ENCODE data around the gene CADM2.

The CADM2 gene

DNA sequence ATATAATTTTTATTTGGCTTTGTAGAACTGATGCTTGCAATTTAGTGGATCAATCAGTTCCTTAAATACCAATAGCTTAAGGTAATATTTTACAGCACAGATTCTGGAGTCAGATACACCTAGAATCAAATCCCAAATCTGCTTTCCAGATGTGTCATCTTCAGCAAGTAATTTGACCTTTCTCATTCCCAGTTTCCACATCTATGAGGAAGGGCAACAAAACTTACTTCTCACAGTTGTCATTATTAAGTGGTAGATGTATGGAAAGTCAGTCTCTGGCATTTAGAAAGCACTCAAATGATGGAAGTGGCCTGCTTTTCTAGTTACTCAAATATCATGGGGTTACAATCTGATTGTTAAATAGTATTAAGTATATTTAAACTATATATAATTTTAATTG, 767.0 kb downstream of the CADM2 start:
- no peak overlapping the region for H3K27ac Mint-ChIP-seq
- no peaks in the 10 kb centered on the region for H3K27me3 Mint-ChIP-seq (ENCODE audit: low read depth, poor library complexity)
- DNase-seq: no peak
- H3K9me3 Mint-ChIP-seq: peaks cover 6% of the 10 kb centered on the region
- no peaks in the 10 kb centered on the region for H3K36me3 Mint-ChIP-seq (ENCODE audit: low read depth)
- H3K4me3 Mint-ChIP-seq: no peak overlapping the region
- no peaks in the 10 kb centered on the region for H3K4me1 Mint-ChIP-seq
- TF ChIP-seq, protein P1, sequence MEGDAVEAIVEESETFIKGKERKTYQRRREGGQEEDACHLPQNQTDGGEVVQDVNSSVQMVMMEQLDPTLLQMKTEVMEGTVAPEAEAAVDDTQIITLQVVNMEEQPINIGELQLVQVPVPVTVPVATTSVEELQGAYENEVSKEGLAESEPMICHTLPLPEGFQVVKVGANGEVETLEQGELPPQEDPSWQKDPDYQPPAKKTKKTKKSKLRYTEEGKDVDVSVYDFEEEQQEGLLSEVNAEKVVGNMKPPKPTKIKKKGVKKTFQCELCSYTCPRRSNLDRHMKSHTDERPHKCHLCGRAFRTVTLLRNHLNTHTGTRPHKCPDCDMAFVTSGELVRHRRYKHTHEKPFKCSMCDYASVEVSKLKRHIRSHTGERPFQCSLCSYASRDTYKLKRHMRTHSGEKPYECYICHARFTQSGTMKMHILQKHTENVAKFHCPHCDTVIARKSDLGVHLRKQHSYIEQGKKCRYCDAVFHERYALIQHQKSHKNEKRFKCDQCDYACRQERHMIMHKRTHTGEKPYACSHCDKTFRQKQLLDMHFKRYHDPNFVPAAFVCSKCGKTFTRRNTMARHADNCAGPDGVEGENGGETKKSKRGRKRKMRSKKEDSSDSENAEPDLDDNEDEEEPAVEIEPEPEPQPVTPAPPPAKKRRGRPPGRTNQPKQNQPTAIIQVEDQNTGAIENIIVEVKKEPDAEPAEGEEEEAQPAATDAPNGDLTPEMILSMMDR (IDR thresholded peaks at IDR 0.05): no peak

DNA sequence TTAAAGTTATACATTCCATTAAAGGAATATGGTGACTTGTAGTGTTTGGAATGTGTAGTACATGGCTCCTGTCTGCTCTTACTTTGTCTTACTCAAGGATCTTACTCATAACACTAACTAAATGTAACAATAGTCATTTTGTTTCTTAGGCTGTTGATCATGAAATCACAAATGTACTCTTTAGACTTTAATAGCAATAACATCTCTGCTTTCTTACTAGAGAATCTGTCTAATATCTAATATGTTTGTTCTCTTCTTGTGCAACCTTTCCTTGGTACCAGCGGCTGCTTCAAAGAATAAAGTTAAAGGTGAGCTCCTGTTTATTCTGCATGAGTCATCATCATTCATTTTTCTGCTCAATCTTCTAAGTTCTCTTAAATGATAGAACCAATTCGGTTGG, 767.5 kb downstream of the CADM2 start:
- Mint-ChIP-seq H3K4me1 (no peaks in the 10 kb centered on the region), H3K36me3 (ENCODE audit: low read depth) (no peaks in the 10 kb centered on the region), H3K9me3 (peaks cover 6% of the 10 kb centered on the region), H3K27ac (no peak overlapping the region), H3K4me3 (no peak overlapping the region), H3K27me3 (ENCODE audit: low read depth, poor library complexity) (no peaks in the 10 kb centered on the region)
- TF ChIP-seq, protein P1 (IDR thresholded peaks at IDR 0.05): no peak
- no peak for DNase-seq

DNA sequence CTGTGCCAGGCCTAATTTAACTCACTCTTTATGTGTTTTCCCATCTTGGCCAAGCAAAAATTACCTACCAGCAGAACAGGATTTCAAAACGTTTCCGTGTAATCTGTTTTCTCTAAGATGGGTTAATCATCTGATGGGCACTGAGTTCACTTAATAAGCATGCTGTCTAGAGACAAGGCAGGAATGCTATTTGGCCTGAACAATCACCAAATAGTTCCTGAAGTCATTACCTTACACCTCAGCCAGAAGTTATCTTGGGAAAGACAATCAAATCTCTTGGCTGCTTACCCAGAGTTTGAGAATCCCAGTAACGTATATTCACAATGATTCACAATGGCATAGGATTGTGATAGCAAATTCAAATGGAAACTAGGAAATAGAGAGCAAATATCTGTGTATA, 779.1 kb downstream of the CADM2 start:
- Mint-ChIP-seq H3K27me3 (ENCODE audit: low read depth, poor library complexity) (peaks cover 2% of the 10 kb centered on the region), H3K4me1 (no peaks in the 10 kb centered on the region), H3K4me3 (no peak overlapping the region), H3K27ac (no peak overlapping the region), H3K9me3 (no peaks in the 10 kb centered on the region), H3K36me3 (ENCODE audit: low read depth) (no peaks in the 10 kb centered on the region)
- no peak for DNase-seq
- TF ChIP-seq, protein P1 (IDR thresholded peaks at IDR 0.05): no peak

DNA sequence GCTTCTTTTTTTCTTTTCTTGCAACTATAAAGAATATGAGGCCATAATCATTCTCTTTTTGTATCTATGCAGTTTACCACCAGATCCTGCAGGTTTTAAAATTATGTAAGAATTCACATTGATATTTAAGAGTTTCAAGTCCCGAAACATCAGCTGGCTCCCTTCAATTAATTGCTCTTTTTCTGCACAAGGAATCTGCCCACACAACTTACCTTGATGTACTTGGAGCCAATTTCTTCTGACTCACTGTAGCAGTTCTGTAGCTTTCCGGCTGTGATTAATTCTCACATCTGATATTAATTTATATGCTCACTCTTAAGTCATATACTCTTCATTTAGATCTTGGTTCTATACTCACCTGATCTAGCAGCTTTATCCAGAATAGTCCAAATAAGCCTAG, 781.8 kb downstream of the CADM2 start:
- TF ChIP-seq, protein P1 (IDR thresholded peaks at IDR 0.05): no peak
- no peaks in the 10 kb centered on the region for H3K9me3 Mint-ChIP-seq
- H3K4me3 Mint-ChIP-seq: no peak overlapping the region
- no peaks in the 10 kb centered on the region for H3K36me3 Mint-ChIP-seq (ENCODE audit: low read depth)
- H3K27me3 Mint-ChIP-seq (ENCODE audit: low read depth, poor library complexity): peaks cover 2% of the 10 kb centered on the region
- no peak overlapping the region for H3K27ac Mint-ChIP-seq
- H3K4me1 Mint-ChIP-seq: no peaks in the 10 kb centered on the region
- DNase-seq: no peak

DNA sequence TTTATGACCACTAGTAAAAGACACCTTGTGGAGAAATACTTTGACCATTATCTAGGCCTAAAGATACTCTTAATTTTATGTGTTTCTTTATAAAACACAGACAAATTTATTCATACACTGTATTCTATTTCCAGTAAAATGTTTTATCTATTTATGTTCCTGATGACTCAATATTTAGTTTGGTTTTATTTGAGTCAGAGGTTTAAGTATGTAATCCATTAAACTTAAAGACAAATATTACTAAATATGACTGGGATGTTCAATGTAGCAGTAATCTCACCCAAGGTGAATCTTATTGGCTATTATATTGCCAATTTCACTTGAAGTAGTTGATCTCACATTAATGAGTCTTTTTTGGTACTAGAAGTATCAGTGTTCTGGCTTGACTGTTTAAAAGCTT, 799.7 kb downstream of the CADM2 start:
- no peak for DNase-seq
- H3K4me3 Mint-ChIP-seq: no peak overlapping the region
- no peak overlapping the region for H3K27ac Mint-ChIP-seq
- no peaks in the 10 kb centered on the region for H3K9me3 Mint-ChIP-seq
- TF ChIP-seq, protein P1 (IDR thresholded peaks at IDR 0.05): no peak
- H3K4me1 Mint-ChIP-seq: no peaks in the 10 kb centered on the region
- H3K27me3 Mint-ChIP-seq (ENCODE audit: low read depth, poor library complexity): no peaks in the 10 kb centered on the region
- no peaks in the 10 kb centered on the region for H3K36me3 Mint-ChIP-seq (ENCODE audit: low read depth)

DNA sequence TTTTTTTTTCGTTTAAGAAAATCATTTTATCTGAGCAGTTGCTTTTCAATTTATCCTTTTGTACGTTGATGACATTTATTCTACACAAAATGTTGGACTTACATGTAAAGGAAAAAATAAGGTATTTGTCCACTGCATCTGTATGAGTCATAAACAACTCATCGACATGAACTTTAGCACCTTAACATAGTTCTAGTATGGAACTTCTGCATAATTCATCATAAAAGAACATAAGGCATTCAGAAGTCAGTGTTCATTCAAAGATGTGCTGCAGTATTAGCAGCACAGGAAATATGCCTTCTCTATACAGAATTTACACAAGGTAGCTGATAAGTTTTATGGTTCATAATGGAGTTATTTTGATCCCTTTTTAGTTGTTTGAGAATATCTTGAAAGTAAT, 801.6 kb downstream of the CADM2 start:
- TF ChIP-seq, protein P1 (IDR thresholded peaks at IDR 0.05): no peak
- H3K36me3 Mint-ChIP-seq (ENCODE audit: low read depth): no peaks in the 10 kb centered on the region
- H3K9me3 Mint-ChIP-seq: no peaks in the 10 kb centered on the region
- DNase-seq: no peak
- no peak overlapping the region for H3K27ac Mint-ChIP-seq
- no peak overlapping the region for H3K4me3 Mint-ChIP-seq
- no peaks in the 10 kb centered on the region for H3K4me1 Mint-ChIP-seq
- no peaks in the 10 kb centered on the region for H3K27me3 Mint-ChIP-seq (ENCODE audit: low read depth, poor library complexity)
